GM23338 (cell line): ENCODE results near the gene STAC.

Experiments used
- CREB1 ChIP-seq: fragments of 250-450 bp; sonication (Bioruptor Pico); IDR thresholded peaks from 2 replicates; pipeline ENCODE4 v1.5.0; 2020; ENCODE audit warnings: low read depth, mild to moderate bottlenecking, moderate library complexity
- EZH2 ChIP-seq: fragments of 200-600 bp; sonication (generic); IDR thresholded peaks from one replicate; pipeline ENCODE4 v1.8.0; 2017; ENCODE audit warnings: antibody characterized with exemption, mild to moderate bottlenecking, low read depth; ENCODE audit not compliant: unreplicated experiment
- EZH2phosphoT487 ChIP-seq: fragments of 200-600 bp; sonication (generic); IDR thresholded peaks from one replicate; pipeline ENCODE4 v1.8.1; 2018; ENCODE audit warnings: antibody characterized with exemption; ENCODE audit not compliant: unreplicated experiment
- JUNB ChIP-seq: IDR thresholded peaks from one replicate; pipeline ENCODE4 v1.6.1; 2016; ENCODE audit warnings: antibody characterized with exemption; ENCODE audit not compliant: unreplicated experiment
- POLR2AphosphoS5 ChIP-seq: IDR thresholded peaks from 2 replicates; pipeline ENCODE4 v1.6.1; 2016; ENCODE audit warnings: antibody characterized with exemption, low read depth
- ZNF331 ChIP-seq: fragments of 250-450 bp; sonication (Bioruptor Pico); IDR thresholded peaks from 2 replicates; pipeline ENCODE4 v1.5.0; 2020; ENCODE audit warnings: low read depth, mild to moderate bottlenecking, moderate library complexity
- TF ChIP-seq, protein P1 (sequence below): IDR thresholded peaks from one replicate; pipeline ENCODE4 v1.6.1; 2018; ENCODE audit warnings: antibody characterized with exemption; ENCODE audit not compliant: unreplicated experiment
- TF ChIP-seq, protein P2 (sequence below), 2 experiments: fragments of 200-600 bp in 1 of 2; sonication (generic) in 1 of 2; conservative IDR thresholded peaks; 2 replicates each; pipeline versions ENCODE4 v1.5.1 to v1.6.1; 2016 to 2017; ENCODE audit warnings: antibody characterized with exemption in 2 of 2, low read depth in 2 of 2, mild to moderate bottlenecking in 2 of 2, moderate library complexity in 1 of 2
- TF ChIP-seq, protein P3 (sequence below): IDR thresholded peaks from 2 replicates; pipeline ENCODE4 v1.6.1; 2016; ENCODE audit warnings: antibody characterized with exemption
- TF ChIP-seq, protein P4 (sequence below): fragments of 250-450 bp; sonication (Bioruptor Pico); IDR thresholded peaks from 2 replicates; pipeline ENCODE4 v1.5.0; 2020; ENCODE audit warnings: mild to moderate bottlenecking, moderate library complexity

DNA sequence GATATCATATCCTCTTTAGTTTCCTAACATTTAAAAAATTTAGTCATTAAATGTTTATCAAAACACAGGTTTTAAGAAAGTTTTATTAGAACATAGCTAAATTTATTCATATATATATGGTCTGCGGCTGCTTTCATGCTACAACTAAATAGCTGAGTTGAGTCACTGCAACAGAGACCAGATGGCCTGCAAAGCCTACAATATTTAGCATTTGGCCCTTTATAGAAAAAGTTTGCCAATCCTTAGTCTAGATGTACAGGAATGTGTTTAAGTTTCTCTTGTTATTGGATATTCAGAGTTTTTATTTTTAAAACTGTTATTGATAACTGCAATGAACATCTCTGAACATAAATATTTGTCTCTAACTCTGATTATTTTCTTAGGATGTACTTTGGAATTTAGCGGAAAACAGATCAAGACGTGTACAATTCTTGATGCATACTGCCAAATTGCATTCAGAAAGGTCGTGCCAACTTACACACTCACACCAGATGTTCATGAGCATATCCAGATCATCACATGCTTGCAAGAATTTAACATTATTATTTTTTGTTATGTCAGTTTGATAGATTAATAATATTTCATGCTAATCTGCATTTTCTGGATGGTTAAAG lies 157.9 kb downstream of the STAC start:
- TF ChIP-seq CREB1 (CRISPR knock-in tag) (no peak), EZH2 (no peak), POLR2AphosphoS5 (no peak), JUNB (no peak), EZH2phosphoT487 (no peak), ZNF331 (no peak)
- TF ChIP-seq, protein P1, sequence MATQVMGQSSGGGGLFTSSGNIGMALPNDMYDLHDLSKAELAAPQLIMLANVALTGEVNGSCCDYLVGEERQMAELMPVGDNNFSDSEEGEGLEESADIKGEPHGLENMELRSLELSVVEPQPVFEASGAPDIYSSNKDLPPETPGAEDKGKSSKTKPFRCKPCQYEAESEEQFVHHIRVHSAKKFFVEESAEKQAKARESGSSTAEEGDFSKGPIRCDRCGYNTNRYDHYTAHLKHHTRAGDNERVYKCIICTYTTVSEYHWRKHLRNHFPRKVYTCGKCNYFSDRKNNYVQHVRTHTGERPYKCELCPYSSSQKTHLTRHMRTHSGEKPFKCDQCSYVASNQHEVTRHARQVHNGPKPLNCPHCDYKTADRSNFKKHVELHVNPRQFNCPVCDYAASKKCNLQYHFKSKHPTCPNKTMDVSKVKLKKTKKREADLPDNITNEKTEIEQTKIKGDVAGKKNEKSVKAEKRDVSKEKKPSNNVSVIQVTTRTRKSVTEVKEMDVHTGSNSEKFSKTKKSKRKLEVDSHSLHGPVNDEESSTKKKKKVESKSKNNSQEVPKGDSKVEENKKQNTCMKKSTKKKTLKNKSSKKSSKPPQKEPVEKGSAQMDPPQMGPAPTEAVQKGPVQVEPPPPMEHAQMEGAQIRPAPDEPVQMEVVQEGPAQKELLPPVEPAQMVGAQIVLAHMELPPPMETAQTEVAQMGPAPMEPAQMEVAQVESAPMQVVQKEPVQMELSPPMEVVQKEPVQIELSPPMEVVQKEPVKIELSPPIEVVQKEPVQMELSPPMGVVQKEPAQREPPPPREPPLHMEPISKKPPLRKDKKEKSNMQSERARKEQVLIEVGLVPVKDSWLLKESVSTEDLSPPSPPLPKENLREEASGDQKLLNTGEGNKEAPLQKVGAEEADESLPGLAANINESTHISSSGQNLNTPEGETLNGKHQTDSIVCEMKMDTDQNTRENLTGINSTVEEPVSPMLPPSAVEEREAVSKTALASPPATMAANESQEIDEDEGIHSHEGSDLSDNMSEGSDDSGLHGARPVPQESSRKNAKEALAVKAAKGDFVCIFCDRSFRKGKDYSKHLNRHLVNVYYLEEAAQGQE = no peak
- TF ChIP-seq, protein P2, sequence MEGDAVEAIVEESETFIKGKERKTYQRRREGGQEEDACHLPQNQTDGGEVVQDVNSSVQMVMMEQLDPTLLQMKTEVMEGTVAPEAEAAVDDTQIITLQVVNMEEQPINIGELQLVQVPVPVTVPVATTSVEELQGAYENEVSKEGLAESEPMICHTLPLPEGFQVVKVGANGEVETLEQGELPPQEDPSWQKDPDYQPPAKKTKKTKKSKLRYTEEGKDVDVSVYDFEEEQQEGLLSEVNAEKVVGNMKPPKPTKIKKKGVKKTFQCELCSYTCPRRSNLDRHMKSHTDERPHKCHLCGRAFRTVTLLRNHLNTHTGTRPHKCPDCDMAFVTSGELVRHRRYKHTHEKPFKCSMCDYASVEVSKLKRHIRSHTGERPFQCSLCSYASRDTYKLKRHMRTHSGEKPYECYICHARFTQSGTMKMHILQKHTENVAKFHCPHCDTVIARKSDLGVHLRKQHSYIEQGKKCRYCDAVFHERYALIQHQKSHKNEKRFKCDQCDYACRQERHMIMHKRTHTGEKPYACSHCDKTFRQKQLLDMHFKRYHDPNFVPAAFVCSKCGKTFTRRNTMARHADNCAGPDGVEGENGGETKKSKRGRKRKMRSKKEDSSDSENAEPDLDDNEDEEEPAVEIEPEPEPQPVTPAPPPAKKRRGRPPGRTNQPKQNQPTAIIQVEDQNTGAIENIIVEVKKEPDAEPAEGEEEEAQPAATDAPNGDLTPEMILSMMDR (conservative IDR thresholded peaks at IDR 0.05; ENCODE audit: low read depth in 2 of 2) = no peak
- TF ChIP-seq, protein P3, sequence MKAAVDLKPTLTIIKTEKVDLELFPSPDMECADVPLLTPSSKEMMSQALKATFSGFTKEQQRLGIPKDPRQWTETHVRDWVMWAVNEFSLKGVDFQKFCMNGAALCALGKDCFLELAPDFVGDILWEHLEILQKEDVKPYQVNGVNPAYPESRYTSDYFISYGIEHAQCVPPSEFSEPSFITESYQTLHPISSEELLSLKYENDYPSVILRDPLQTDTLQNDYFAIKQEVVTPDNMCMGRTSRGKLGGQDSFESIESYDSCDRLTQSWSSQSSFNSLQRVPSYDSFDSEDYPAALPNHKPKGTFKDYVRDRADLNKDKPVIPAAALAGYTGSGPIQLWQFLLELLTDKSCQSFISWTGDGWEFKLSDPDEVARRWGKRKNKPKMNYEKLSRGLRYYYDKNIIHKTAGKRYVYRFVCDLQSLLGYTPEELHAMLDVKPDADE = no peak
- TF ChIP-seq, protein P4, sequence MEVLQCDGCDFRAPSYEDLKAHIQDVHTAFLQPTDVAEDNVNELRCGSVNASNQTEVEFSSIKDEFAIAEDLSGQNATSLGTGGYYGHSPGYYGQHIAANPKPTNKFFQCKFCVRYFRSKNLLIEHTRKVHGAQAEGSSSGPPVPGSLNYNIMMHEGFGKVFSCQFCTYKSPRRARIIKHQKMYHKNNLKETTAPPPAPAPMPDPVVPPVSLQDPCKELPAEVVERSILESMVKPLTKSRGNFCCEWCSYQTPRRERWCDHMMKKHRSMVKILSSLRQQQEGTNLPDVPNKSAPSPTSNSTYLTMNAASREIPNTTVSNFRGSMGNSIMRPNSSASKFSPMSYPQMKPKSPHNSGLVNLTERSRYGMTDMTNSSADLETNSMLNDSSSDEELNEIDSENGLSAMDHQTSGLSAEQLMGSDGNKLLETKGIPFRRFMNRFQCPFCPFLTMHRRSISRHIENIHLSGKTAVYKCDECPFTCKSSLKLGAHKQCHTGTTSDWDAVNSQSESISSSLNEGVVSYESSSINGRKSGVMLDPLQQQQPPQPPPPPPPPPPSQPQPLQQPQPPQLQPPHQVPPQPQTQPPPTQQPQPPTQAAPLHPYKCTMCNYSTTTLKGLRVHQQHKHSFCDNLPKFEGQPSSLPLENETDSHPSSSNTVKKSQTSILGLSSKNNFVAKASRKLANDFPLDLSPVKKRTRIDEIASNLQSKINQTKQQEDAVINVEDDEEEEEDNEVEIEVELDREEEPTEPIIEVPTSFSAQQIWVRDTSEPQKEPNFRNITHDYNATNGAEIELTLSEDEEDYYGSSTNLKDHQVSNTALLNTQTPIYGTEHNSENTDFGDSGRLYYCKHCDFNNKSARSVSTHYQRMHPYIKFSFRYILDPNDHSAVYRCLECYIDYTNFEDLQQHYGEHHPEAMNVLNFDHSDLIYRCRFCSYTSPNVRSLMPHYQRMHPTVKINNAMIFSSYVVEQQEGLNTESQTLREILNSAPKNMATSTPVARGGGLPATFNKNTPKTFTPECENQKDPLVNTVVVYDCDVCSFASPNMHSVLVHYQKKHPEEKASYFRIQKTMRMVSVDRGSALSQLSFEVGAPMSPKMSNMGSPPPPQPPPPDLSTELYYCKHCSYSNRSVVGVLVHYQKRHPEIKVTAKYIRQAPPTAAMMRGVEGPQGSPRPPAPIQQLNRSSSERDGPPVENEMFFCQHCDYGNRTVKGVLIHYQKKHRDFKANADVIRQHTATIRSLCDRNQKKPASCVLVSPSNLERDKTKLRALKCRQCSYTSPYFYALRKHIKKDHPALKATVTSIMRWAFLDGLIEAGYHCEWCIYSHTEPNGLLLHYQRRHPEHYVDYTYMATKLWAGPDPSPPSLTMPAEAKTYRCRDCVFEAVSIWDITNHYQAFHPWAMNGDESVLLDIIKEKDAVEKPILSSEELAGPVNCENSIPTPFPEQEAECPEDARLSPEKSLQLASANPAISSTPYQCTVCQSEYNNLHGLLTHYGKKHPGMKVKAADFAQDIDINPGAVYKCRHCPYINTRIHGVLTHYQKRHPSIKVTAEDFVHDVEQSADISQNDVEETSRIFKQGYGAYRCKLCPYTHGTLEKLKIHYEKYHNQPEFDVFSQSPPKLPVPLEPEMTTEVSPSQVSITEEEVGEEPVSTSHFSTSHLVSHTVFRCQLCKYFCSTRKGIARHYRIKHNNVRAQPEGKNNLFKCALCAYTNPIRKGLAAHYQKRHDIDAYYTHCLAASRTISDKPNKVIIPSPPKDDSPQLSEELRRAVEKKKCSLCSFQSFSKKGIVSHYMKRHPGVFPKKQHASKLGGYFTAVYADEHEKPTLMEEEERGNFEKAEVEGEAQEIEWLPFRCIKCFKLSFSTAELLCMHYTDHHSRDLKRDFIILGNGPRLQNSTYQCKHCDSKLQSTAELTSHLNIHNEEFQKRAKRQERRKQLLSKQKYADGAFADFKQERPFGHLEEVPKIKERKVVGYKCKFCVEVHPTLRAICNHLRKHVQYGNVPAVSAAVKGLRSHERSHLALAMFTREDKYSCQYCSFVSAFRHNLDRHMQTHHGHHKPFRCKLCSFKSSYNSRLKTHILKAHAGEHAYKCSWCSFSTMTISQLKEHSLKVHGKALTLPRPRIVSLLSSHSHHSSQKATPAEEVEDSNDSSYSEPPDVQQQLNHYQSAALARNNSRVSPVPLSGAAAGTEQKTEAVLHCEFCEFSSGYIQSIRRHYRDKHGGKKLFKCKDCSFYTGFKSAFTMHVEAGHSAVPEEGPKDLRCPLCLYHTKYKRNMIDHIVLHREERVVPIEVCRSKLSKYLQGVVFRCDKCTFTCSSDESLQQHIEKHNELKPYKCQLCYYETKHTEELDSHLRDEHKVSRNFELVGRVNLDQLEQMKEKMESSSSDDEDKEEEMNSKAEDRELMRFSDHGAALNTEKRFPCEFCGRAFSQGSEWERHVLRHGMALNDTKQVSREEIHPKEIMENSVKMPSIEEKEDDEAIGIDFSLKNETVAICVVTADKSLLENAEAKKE = no peak
